ENCODE measurements around the gene ZNF644.
"Not testable (repeated sequence)": the region's sequence is repeated elsewhere in the genome, so short reads cannot be mapped to it uniquely, and the experiment has no call there.

ZNF644 gene

GRCh38 chr1:91021686-91022517, at the start of gene ZNF644:
TSS of gene ZNF644 (minus strand) at chr1:91022035. CDS start at chr1:90982353, 39,682 bp downstream.
- DNase-seq = peak; percentile 89 to 93

- no peak for DNase-seq
Observed at GRCh38 chr1:91070298-91070697, 48.5 kb upstream of the ZNF644 start.

GRCh38 chr1:91066538-91066937, 44.7 kb upstream of the ZNF644 start:
- no peak for DNase-seq

GRCh38 chr1:91065337-91065736, 43.5 kb upstream of the ZNF644 start:
- no peak for DNase-seq

DNA sequence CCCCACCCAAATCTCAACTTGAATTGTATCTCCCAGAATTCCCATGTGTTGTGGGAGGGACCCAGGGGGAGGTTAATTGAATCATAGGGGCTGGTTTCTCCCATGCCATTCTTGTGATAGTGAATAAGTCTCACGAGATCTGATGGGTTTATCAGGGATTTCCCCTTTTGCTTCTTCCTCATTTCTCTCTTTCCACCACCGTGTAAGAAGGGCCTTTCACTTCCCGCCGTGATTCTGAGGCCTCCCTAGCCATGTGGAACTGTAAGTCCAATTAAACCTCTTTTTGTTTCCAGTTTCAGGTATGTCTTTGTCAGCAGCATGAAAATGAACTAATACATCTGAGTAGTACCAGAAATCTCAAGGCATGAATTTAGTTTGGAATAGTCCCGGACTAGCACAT, 41.6 kb upstream of the ZNF644 start:
- DNase-seq = not testable (repeated sequence)

- no peak for DNase-seq
Observed at GRCh38 chr1:91059157-91059556, 37.3 kb upstream of the ZNF644 start.

DNA sequence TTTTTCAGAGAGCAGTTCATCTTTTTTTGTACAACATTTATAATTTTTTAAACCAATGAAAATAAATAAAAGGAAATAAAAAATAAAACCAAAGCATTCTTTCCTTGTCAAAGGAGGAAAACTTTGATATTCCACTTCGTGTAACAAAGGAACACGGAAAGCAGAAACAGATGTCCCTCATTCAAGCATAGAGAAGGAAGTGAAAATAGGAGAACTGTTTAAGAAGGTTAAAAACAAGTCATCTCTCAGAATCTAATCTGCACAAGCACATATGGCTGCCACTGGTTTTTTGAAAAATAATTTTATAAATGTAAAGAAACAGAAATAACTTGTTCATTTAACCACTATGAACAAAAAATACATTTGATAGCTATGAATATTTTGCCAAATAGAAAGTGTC, 35.9 kb upstream of the ZNF644 start:
- DNase-seq = no peak

DNA sequence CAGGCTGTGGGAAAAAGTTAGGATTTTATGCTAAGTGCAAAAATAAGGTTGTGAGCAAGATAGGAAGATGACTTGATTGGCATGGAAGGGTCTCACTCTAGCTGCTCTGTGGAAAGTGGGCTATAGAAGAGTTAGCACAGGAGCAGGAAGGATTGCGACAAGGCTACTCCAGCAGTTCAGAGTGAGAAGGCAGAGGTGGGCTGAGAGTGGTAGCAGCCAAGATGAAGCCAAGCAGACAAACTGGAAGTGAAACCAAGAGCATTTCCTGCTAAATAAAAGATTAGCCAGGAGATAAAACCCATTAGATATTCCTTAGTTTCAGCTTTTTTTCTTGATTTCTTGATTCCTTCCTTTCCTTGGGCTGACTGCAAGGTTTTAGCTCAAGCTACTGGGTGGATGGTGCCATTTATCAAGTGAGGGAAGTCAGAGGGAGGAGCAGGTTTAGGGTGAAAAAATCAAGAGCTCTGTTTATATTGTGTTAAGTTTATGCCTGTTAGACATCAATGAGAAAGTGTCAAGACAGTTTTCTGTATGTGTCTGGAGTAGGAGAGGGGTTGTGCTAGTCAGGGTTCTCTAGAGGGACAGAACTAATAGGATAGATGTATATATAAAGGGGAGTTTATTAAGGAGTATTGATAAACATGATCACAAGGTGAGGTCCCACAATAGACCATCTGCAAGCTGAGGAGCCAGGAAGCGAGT, 33.1 kb upstream of the ZNF644 start:
- no peak for DNase-seq

GRCh38 chr1:91053630-91054029, 31.8 kb upstream of the ZNF644 start:
- no peak for DNase-seq

DNA sequence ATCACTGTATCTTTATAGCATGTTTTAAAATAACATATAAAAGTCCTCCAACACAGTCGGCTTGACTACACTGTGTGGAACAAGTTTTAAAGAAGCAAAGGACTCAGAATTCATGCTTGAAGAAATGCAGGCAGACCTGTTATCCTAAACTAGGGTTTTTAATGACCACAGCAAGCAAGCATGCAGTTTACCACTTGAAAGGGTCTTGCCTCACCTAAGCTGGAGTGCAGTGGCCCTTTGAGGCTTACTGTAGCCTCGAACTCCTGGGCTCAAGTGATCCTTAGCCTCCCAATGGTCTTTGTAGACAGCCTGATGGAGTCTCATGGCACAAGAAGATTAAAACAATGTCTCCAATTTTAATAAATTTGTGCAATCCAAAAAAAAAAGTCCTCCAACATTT, 27.7 kb upstream of the ZNF644 start:
- not testable (repeated sequence) for DNase-seq

DNA sequence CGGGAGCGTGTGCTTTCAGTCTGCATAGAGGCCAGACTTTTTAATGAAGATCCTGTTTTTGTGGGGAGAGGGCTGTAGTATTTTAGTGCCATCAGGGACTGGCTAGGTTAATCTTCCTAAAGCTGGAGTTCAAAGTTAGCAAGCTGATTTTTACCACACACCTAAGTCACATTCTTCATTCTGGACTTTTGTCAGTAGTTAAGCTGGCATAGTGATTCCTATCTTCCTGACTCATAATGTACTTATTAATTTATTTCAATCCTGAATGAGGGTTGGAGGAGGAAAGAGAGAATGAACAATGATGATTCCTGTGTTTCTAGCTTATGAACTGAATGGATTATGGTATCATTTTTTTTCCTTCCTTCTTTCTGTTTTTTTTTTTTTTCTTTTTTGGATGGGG, 24.9 kb upstream of the ZNF644 start:
- no peak for DNase-seq

DNA sequence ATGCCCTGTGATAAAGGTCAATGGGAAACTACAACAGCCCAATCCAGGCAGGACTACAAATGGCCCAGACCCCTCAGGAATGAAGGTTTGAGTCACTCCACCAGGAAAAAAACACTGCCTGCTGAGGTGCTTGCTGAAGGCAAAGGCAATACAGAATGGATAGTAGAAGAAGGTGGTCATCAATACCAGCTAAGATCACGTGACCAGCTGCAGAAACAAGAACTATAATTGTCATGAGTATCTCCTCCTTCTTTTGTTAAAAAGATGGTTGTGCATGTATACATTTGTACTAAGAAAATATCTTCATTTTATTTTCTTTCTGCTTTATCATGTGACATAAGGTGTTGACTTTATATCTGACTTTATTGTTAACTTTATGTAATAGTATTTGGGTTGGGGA, 23.4 kb upstream of the ZNF644 start:
- DNase-seq = no peak

GRCh38 chr1:91044776-91045175, 22.9 kb upstream of the ZNF644 start:
- not testable (repeated sequence) for DNase-seq

GRCh38 chr1:91042372-91042771, 20.5 kb upstream of the ZNF644 start:
- not testable (repeated sequence) for DNase-seq

- DNase-seq = no peak
Observed at GRCh38 chr1:91038582-91038981, 16.7 kb upstream of the ZNF644 start.

DNA sequence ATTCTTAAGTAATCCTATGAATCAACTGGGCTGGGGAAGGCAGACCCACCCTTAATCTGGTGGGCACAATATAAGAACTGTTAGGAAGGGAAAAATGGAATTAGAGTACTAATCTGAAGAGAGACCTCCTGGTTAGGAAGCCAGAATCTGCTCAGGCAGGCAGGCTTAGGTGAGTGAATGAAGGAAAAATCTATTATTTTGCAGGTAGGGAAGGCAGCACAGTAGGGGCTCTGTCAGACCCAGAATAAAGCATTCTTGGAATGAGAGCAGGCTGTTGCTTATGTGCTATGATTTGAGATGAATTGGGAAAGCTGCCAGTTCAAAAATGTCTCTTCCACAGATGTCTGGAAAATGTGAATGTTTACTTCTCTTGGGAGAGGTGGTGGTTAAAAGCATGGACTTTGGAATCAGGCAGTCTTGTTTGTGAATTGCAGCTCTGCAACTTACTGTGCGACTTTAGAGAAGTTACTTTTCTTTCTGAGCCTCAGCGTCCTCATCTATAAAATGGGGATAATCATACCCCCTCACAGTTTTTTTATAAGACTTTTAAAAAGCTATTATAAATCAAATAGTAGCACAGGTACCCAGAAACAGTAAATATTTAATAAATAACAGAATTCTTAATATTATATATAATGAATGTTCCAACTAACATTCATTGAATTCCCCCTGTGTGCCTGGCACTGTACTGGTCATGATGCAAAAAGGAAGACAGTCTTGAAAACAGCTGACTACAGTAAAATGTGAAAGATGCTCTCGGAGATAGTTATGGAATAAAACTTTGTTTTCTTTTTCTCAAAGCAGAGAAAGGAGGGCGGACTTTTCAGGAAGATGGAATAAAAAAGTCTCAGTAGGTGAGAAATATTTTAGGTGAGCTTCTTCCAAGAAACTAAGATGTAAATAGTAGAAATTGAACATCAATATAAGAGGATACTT, 15.3 kb upstream of the ZNF644 start:
- no peak for DNase-seq

GRCh38 chr1:91032349-91032748, 10.5 kb upstream of the ZNF644 start:
- no peak for DNase-seq

DNA sequence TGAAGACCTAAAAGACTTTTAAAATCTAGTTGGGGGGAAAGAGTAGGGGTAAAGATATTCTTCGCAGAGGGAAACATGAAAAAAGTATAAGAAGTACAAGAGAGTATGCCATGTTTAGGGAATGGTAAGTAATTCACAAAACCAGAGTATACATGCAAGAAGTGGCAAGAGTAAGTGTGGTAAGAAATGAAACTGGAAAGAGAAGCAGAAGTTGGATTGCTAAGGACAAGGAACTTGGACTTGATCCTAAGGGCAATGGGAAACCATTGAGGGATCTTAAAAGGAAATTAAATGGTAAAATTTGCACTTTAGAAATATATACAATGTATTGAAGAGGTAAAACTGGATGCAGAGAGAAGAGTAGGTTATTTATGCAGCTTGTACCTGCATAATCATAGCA, 9.2 kb upstream of the ZNF644 start:
- DNase-seq = no peak

GRCh38 chr1:91026777-91027176, 4.9 kb upstream of the ZNF644 start:
- peak in 1 of 2 experiments; percentile 24 for DNase-seq

DNA sequence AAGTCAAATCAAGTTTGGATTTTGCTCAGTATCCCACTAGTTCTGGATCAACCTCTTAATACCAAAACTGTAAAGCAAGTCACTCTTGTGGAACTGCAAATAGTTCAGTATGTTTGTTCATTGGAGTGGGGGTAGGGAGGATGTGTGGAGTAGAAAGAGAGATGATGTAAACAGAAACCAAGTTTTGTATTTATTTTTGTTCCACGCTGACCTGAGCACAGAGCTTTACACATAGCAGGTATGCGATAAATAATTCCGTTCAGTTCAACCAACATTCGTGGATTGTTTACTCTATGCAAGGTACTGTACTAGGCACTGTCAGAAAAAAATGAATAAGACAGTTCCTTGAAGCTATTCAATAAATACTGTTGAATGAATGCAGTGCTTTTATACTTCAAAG, 4.5 kb upstream of the ZNF644 start:
- DNase-seq = no peak

- no peak for DNase-seq
Observed at GRCh38 chr1:91024481-91025119, 2.8 kb upstream of the ZNF644 start.

- no peak for DNase-seq
Observed at GRCh38 chr1:91022518-91022929, 689 bp upstream of the ZNF644 start.

All from AML-193 (cell line).